Activated T-cell treated with anti-CD3 and anti-CD28 coated beads, Interleukin-2, amount 50 U/mL, for 72 hours (primary cell): ENCODE data around the gene CEP104. TPM values are rescaled to one million over a fixed set of nuclear protein-coding genes. Genes with fewer than 3 reads are reported as not detected.

Experiments
- ATAC-seq, 2 donors: fragments of 150-1000 bp; cut with Tn5 transposase; replicated peaks in 1 of 2; 2 replicates each; pipeline ENCODE4 v1.10.0; 2021; ENCODE audit warnings: moderate library complexity in 2 of 2, mild to moderate bottlenecking in 1 of 2
- DNase-seq, 2 donors: peaks; one replicate each; pipeline ENCODE4 v3.0.0; 2021 to 2022; ENCODE audit warnings: mixed read lengths in 1 of 2
- H3K27ac Mint-ChIP-seq: one replicate; pipeline ENCODE4 v1.8.0; 2022; ENCODE audit warnings: mild to moderate bottlenecking, moderate library complexity, mixed read lengths
- H3K27me3 Mint-ChIP-seq: one replicate; pipeline ENCODE4 v1.8.0; 2022; ENCODE audit warnings: low read depth, mixed read lengths
- H3K36me3 Mint-ChIP-seq, 2 donors: one replicate each; pipeline ENCODE4 v1.8.0; 2022; ENCODE audit warnings: mixed read lengths in 2 of 2, mild to moderate bottlenecking in 1 of 2; ENCODE audit not compliant: insufficient read depth in 2 of 2
- H3K4me1 Mint-ChIP-seq: one replicate; pipeline ENCODE4 v1.8.0; 2022; ENCODE audit warnings: low read depth, mixed read lengths
- H3K4me3 Mint-ChIP-seq, 2 donors: one replicate each; pipeline ENCODE4 v1.8.0; 2022; ENCODE audit warnings: mild to moderate bottlenecking in 2 of 2, mixed read lengths in 2 of 2, moderate library complexity in 2 of 2
- H3K9me3 Mint-ChIP-seq, 2 donors: one replicate each; pipeline ENCODE4 v1.8.0; 2022; ENCODE audit warnings: mixed read lengths in 2 of 2
- total RNA-seq, 2 donors: library from RNA; stranded (reverse); gene quantifications; one replicate each; pipeline ENCODE4 v1.2.3, GENCODE V29; 2022

The CEP104 gene
- total RNA-seq, 2 donors from 2014 or later: 37.4 to 48.1 TPM

DNA sequence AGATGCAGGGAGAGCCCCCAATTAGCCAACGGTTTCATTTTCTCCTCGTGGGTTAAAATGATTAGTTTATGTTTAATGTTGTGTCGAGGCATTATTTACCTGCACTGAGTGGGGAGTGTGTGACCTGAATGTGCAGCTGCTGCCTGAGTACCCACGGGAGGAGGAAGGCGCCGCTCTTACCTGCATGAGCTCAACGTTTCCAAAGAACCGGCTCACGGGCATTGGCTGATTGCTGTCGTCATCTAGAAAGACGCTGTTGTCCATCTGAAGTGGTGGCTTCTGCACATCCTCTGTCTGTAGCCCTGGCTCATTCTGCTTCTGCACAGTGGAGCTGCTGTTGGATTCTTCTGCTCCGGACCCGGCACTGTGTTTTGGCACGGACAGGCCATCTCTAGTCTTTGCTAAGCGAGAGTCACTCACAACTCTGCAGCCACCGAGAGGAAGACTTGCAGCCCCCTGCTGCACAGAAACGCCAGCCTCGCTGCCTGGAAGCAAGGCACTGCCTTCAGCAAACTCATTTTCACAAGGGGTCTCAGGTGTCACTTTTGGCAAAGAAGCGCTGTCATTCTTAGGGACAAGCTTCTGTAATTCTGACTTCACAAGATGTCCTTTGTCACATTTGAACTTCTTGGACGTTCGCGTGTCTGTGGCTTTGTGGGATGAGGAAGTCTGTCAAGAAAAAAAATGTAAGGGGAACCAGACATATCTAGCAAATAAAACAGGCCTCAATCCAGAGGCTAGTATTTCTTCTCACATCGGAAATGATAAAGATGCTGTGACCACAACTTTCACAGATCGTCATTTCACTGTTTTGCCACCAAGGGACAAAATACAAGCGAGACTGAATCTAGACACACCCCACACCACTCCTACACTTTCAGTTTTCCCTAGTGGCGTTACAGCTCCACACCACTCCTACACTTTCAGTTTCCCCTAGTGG, 33.6 kb upstream of the CEP104 start:
- Mint-ChIP-seq H3K27ac (peak overlapping the region; percentile 16), H3K4me3 (peak overlapping the region; percentile 12 to 64), H3K36me3 (peaks cover 4 to 15% of the 10 kb centered on the region in 2 donors), H3K9me3 (no peaks in the 10 kb centered on the region), H3K4me1 (peaks cover 20% of the 10 kb centered on the region), H3K27me3 (no peaks in the 10 kb centered on the region)
- peak; percentile 79 to 85 for ATAC-seq
- DNase-seq: no peak

DNA sequence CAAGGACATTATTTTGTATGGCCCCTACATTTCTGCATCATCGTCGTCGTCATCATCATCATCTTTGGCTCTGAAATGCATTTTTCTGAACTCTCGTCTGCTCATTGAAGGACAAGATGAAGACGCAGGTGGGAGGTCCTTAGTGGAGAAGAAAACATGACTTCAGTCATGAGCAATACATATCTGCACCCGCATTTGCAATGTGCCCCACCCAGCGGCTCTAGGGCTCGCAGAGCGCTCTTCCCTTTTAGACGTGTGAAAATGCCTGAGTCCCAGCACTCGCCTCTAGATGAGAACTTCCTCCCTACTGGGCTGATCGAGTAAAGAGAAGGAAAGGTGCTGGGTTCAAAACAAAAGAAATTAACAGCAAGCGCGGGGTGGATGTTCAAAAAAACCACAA, 32.9 kb upstream of the CEP104 start:
- Mint-ChIP-seq H3K27me3 (no peaks in the 10 kb centered on the region), H3K4me3 (peak overlapping the region; percentile 53 to 64), H3K36me3 (peaks cover 4 to 16% of the 10 kb centered on the region in 2 donors), H3K4me1 (peaks cover 22% of the 10 kb centered on the region), H3K9me3 (no peaks in the 10 kb centered on the region), H3K27ac (no peak overlapping the region)
- ATAC-seq (peak in 1 of 2 donors; percentile 53), DNase-seq (no peak)

DNA sequence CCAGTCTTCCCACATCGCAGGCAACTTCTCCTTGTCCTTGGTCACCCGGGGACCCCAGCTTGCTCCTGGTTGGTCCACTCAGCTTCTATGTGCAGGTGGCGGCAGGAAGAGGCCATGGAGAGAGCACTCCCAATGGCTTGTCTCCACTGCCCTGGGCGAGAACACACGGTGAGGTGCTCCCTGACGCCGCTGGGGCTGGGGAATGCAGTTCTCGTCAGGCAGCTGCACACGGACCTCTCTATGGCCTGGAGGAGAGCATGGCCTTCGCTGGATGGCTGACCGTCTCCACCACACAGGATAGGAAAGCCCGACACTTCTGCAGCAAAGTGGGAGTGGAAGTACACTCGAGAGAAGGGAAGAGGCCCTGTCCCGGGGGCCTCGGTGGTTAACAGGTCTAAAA, 31.3 kb upstream of the CEP104 start:
- no peaks in the 10 kb centered on the region for H3K27me3 Mint-ChIP-seq
- H3K4me3 Mint-ChIP-seq: no peak overlapping the region
- no peak for ATAC-seq
- H3K4me1 Mint-ChIP-seq: peaks cover 27% of the 10 kb centered on the region
- H3K27ac Mint-ChIP-seq: no peak overlapping the region
- H3K9me3 Mint-ChIP-seq: no peaks in the 10 kb centered on the region
- peaks cover 4 to 18% of the 10 kb centered on the region in 2 donors for H3K36me3 Mint-ChIP-seq
- no peak for DNase-seq

DNA sequence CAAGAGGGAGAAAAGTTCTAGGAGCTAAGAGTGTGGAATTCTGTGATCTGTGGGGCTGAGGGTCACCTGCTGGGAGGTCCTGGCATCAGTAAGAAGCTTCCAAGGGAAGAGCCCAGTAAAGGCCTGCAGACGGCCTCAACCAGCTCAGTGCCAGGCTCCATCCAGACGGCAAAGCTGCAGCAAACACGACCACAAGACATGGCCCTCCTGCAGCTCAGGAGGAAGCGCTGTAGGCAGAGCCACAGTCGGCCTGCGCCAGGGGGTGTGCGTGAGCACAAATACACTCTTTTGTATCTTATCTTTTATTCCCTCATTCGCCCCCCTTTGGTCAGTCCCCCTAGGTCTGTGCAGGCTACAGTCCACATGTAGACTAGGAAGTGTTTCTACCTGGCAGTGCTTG, 29.7 kb upstream of the CEP104 start:
- H3K4me1 Mint-ChIP-seq: peaks cover 27% of the 10 kb centered on the region
- ATAC-seq (no peak), DNase-seq (no peak)
- no peak overlapping the region for H3K27ac Mint-ChIP-seq
- no peaks in the 10 kb centered on the region for H3K9me3 Mint-ChIP-seq
- no peaks in the 10 kb centered on the region for H3K27me3 Mint-ChIP-seq
- H3K4me3 Mint-ChIP-seq: no peak overlapping the region
- peaks cover 4 to 19% of the 10 kb centered on the region in 2 donors for H3K36me3 Mint-ChIP-seq

DNA sequence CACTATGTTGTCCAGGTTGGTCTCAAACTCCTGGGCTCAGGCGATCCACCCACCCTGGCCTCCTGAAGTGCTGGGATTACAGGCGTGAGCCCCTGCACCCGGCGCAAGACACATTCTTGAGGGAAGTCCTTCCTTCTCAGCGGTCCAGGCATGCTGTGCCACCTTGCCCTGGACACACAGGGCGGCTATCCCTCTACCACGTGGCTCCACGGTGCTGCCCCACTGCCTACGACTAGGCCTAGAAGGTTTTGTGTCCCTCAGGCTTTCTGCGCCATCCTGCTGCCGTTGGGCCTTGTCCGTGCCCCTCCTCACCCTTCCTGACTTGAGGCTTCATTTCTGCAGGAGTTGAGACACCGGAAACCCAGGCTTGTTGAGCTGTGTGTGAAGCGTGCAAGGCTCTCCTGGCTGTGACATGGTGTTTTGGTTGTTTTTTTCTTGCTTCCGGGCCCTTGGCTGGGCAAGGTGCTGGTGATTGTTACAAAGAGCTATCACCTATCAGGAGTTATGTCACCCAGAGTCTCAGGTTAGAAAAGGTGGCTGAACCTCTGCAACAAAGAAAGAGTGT, 29.2 kb upstream of the CEP104 start:
- H3K4me1 Mint-ChIP-seq: peaks cover 25% of the 10 kb centered on the region
- H3K36me3 Mint-ChIP-seq: peaks cover 4 to 19% of the 10 kb centered on the region in 2 donors
- ATAC-seq: no peak
- no peaks in the 10 kb centered on the region for H3K27me3 Mint-ChIP-seq
- no peak for DNase-seq
- H3K9me3 Mint-ChIP-seq: no peaks in the 10 kb centered on the region
- H3K27ac Mint-ChIP-seq: no peak overlapping the region
- H3K4me3 Mint-ChIP-seq: no peak overlapping the region

DNA sequence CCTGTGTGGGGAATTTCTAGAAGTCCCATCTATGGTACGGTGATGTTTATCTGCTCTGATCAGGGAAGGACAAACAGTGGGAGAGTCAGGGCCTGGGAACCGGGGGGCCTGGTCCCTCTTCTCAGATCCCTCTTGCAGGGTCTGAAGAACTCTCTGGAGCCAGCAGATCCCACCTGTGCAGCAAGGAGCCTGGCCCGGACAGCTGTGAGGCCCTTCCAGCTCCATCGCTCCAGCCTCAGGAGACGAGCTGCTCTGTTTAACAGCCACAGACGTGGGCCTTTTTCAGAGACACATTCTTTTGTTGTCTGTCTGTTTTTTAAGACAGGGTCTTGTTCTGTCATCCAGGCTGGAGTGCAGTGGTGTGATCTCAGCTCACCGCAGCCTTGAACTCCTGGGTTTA, 28.6 kb upstream of the CEP104 start:
- Mint-ChIP-seq H3K27ac (no peak overlapping the region), H3K4me1 (peaks cover 21% of the 10 kb centered on the region), H3K27me3 (no peaks in the 10 kb centered on the region), H3K9me3 (no peaks in the 10 kb centered on the region), H3K4me3 (no peak overlapping the region), H3K36me3 (peaks cover 4 to 16% of the 10 kb centered on the region in 2 donors)
- DNase-seq (no peak), ATAC-seq (no peak)

DNA sequence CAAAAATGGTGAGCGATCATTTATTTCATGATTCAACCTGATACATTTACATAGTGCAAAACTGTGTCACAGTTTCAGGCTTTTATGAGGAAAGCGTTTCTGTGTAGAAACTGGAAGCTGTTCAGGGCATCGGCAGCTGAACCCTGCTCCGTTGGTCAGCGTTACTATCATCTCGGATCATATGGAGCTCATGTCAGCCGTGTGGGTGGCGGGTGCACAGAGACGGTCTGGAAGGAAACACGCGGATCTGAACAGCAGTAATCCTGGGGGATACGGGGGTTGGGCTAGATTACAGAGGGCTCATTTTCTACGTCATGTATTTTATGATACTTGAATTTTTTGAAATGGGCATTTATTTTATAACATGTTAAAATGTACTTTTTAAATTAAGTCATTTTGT, 28.0 kb upstream of the CEP104 start:
- Mint-ChIP-seq H3K27me3 (no peaks in the 10 kb centered on the region), H3K9me3 (no peaks in the 10 kb centered on the region), H3K36me3 (peaks cover 2 to 12% of the 10 kb centered on the region in 2 donors), H3K4me3 (no peak overlapping the region), H3K27ac (no peak overlapping the region), H3K4me1 (peaks cover 15% of the 10 kb centered on the region)
- no peak for DNase-seq
- no peak for ATAC-seq

DNA sequence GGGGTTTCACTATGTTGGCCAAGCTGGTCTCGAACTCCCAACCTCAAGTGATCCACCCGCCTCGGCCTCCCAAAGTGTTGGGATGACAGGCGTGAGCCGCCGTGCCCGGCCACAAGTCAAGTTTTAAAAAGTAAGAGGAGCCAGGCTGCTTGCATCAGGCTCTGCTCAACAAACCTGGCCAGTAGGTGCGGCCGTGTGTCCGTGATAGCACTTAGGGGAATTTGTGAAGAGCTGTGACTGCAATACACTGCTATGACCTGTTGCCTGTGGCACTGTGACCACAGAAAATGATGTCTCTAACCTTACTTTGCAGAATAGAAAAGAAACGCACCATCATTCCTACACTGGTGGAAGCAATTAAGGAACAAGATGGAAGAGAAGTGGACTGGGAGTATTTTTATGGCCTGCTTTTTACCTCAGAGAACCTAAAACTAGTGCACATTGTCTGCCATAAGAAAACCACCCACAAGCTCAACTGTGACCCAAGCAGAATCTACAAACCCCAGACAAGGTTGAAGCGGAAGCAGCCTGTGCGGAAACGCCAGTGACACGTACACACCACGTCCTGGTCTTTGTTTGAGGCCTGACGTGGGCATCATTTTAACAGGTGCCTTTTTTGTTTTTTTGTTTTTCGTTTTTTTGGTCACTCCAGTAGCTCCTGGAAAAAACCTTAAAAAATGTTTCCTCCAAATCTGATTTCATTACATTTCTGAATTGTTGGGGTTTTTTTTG, 26.3 kb upstream of the CEP104 start:
- DNase-seq: no peak
- peak overlapping the region in 1 of 2 donors; percentile 25 for H3K4me3 Mint-ChIP-seq
- H3K4me1 Mint-ChIP-seq: peaks cover 10% of the 10 kb centered on the region
- H3K27ac Mint-ChIP-seq: peak overlapping the region; percentile 67
- peak in 1 of 2 donors; percentile 69 for ATAC-seq
- no peaks in the 10 kb centered on the region for H3K9me3 Mint-ChIP-seq
- H3K36me3 Mint-ChIP-seq: peaks cover 3 to 18% of the 10 kb centered on the region in 2 donors
- H3K27me3 Mint-ChIP-seq: no peaks in the 10 kb centered on the region

DNA sequence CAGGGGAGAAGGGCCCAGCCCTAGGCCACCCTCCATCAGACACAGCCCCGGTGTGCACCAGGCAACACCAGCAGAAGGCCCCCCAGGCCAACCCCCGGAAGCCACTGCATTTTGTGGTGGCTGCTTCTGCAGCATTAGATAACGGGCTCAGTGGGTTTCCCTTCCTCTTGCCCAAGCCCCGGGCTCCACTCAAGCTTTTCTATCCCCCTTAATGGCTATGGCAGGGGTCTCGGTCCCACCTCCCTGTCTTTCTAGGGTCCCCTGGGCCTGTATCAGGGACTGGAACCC, 24.1 kb upstream of the CEP104 start:
- H3K9me3 Mint-ChIP-seq: no peaks in the 10 kb centered on the region
- H3K27me3 Mint-ChIP-seq: no peaks in the 10 kb centered on the region
- DNase-seq: no peak
- H3K27ac Mint-ChIP-seq: peak overlapping the region; percentile 40
- no peak overlapping the region for H3K4me3 Mint-ChIP-seq
- peak in 1 of 2 donors; percentile 32 for ATAC-seq
- peaks cover 3 to 16% of the 10 kb centered on the region in 2 donors for H3K36me3 Mint-ChIP-seq
- peaks cover 10% of the 10 kb centered on the region for H3K4me1 Mint-ChIP-seq

DNA sequence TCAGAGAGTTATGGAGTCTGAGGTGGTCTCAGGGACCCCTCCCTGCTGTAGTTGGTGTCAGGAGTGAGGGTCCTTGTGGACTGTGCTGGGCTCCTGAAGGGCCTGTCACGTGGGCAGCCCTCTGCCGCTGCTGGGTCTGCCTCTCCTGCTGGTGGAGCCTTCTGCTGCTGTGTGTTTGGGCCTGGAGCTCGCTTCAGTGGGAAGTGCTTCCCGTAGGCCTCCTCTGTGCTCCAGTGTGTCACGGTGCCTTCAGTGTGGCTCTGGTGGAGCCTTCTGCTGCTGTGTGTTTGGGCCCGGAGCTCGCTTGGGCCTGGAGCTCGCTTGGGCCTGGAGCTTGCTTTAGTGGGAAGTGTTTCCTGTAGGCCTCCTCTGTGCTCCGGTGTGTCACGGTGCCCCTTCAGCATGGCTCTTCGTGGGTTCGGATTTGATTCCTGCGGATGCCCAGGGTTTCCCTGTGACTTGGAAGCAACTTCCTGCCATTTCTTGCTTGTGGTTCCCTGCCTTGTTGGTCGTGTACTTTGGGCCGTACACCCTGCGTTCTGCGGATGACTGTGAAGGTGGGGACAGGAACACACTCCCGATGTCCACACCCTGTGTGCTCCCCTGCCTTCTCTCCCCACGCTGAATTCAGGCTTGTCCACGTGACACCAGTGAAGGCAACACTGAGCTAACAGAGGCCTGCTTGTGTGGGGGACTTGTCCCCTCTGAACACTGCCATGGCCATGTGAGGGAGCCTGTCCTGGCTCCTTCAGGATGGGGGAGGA, 23.6 kb upstream of the CEP104 start:
- H3K9me3 Mint-ChIP-seq: no peaks in the 10 kb centered on the region
- no peak overlapping the region for H3K27ac Mint-ChIP-seq
- peaks cover 3 to 17% of the 10 kb centered on the region in 2 donors for H3K36me3 Mint-ChIP-seq
- DNase-seq (no peak), ATAC-seq (no peak)
- no peaks in the 10 kb centered on the region for H3K27me3 Mint-ChIP-seq
- no peak overlapping the region for H3K4me3 Mint-ChIP-seq
- H3K4me1 Mint-ChIP-seq: peaks cover 10% of the 10 kb centered on the region

DNA sequence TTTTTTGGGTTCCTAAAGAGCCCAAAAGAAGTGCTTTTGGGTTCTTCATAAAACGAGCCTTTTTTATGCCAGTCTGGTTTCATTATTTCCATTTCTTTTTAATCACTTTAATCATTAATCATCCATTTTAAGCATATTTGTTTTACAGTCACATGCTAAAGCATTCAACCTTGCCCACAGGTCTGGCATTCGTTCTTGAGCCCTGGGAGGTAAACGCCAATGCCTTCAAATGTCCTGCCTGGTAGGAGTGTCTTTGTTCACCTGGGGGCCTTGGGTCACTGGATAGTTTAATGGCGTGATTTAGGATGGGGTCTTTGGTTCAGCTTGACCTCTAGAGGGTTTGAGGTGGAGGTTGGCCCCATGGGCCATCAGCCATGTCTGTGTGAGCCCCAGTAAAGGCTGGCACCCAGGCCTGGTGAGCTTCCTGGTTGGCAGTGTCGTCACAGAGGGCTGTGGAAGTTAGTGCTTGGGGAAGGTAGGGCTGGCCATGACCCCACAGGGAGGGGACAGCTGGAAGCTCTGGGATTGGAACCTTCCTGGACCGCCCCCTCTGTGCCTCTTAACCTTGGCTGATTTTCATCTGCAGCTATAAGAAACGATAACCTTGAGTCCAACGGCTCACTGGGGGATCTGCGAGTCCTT, 22.9 kb upstream of the CEP104 start:
- ATAC-seq (no peak), DNase-seq (no peak)
- H3K4me1 Mint-ChIP-seq: peaks cover 8% of the 10 kb centered on the region
- H3K4me3 Mint-ChIP-seq: no peak overlapping the region
- H3K9me3 Mint-ChIP-seq: no peaks in the 10 kb centered on the region
- H3K36me3 Mint-ChIP-seq: peaks cover 5 to 21% of the 10 kb centered on the region in 2 donors
- no peaks in the 10 kb centered on the region for H3K27me3 Mint-ChIP-seq
- no peak overlapping the region for H3K27ac Mint-ChIP-seq

DNA sequence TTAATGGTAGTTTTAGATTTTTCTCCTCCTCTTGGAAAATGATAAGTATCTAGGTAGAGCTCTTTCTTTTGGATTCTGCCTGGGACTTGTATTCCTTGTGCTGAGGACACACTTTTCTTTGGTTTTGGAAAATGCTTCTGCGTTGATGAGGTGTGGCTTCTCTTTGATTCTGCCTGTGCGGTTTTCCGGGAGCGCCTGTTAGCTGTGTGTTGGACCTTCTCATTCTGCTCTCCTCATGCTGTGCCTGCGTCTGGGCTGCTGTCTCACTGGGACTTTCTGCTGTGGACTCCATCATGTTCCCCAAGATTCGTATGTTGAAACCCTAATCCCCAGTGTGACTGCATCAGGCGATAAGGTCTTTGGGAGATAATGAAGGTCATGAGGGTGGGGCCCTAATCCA, 22.1 kb upstream of the CEP104 start:
- H3K9me3 Mint-ChIP-seq: no peaks in the 10 kb centered on the region
- DNase-seq: no peak
- peaks cover 5 to 20% of the 10 kb centered on the region in 2 donors for H3K36me3 Mint-ChIP-seq
- no peaks in the 10 kb centered on the region for H3K27me3 Mint-ChIP-seq
- no peak overlapping the region for H3K27ac Mint-ChIP-seq
- H3K4me1 Mint-ChIP-seq: peaks cover 3% of the 10 kb centered on the region
- no peak for ATAC-seq
- no peak overlapping the region for H3K4me3 Mint-ChIP-seq
